H1 (cell line): ENCODE measurements around the gene SIGLEC12. TPM values are rescaled to one million over a fixed set of nuclear protein-coding genes. Genes with fewer than 3 reads are reported as not detected.

Source experiments
- CTCF ChIA-PET: fragments of 300-600 bp; sonication (Branson Sonifier 250); formaldehyde crosslinking; loops from one replicate; lab custom pipeline; 2021; ENCODE audit not compliant: partially characterized antibody; lab: Charles Lee
- POLR2A ChIA-PET: fragments of 300-600 bp; sonication (Branson Sonifier 250); formaldehyde crosslinking; loops from one replicate; lab custom pipeline; 2021; ENCODE audit warnings: inconsistent platforms; ENCODE audit not compliant: partially characterized antibody; lab: Charles Lee
- DNase-seq, 2 experiments: peaks; one replicate each; pipeline versions ENCODE4 v3.0.0 to v3.0.0-alpha.2; 2010 to 2022; ENCODE audit warnings: low spot score in 2 of 2, low read depth in 1 of 2, mixed read lengths in 1 of 2
- FAIRE-seq: peaks from 2 replicates; lab custom pipeline; 2011; peaks lifted over from hg19 to GRCh38; lab: Jason Lieb, UNC
- H2AFZ ChIP-seq: 2 replicates; pipeline ENCODE4 v1.8.1; 2012; ENCODE audit warnings: low read length, inconsistent platforms
- H2AK5ac ChIP-seq: 2 replicates; pipeline ENCODE4 v1.6.1; 2013; ENCODE audit warnings: low read depth, low read length
- H2BK120ac ChIP-seq: replicated peaks from 2 replicates; pipeline ENCODE3; 2013; ENCODE audit warnings: low read depth, low read length, inconsistent platforms
- H2BK12ac ChIP-seq: 2 replicates; pipeline ENCODE4 v1.6.1; 2013; ENCODE audit warnings: low read depth, low read length
- H2BK15ac ChIP-seq: 2 replicates; pipeline ENCODE4 v1.6.1; 2013; ENCODE audit warnings: low read length
- H2BK20ac ChIP-seq: 2 replicates; pipeline ENCODE4 v1.6.1; 2013; ENCODE audit warnings: low read length
- H2BK5ac ChIP-seq: 2 replicates; pipeline ENCODE4 v1.6.1; 2013; ENCODE audit warnings: low read depth, low read length
- H3K14ac ChIP-seq: 2 replicates; pipeline ENCODE4 v1.6.1; 2013; ENCODE audit warnings: inconsistent platforms; ENCODE audit not compliant: insufficient read length
- H3K18ac ChIP-seq: 2 replicates; pipeline ENCODE4 v1.6.1; 2013; ENCODE audit warnings: low read length; ENCODE audit errors: extremely low read depth
- H3K23ac ChIP-seq: 2 replicates; pipeline ENCODE4 v1.6.1; 2013; ENCODE audit warnings: inconsistent platforms; ENCODE audit not compliant: insufficient read length
- H3K23me2 ChIP-seq: 2 replicates; pipeline ENCODE4 v1.6.1; 2013; ENCODE audit warnings: low read depth, low read length
- H3K27ac ChIP-seq: 2 replicates; pipeline ENCODE4 v1.6.1; 2011; ENCODE audit warnings: low read depth, low read length, inconsistent platforms
- H3K27me3 ChIP-seq, 4 experiments: replicated peaks in 1 of 4; 1 replicate in 1 of 4; 2 replicates in 3 of 4; pipeline versions ENCODE4 v1.6.1 to v1.8.1; 2011 to 2013; ENCODE audit warnings: low read length in 3 of 4, mild to moderate bottlenecking in 3 of 4, inconsistent platforms in 2 of 4, mixed read lengths in 2 of 4, moderate library complexity in 1 of 4; ENCODE audit not compliant: control insufficient read depth in 3 of 4, insufficient read depth in 3 of 4; ENCODE audit errors: extremely low read depth in 1 of 4
- H3K36me3 ChIP-seq, 4 experiments: 2 replicates each; pipeline versions ENCODE4 v1.6.1 to v1.8.1; 2011 to 2013; ENCODE audit warnings: mild to moderate bottlenecking in 4 of 4, low read length in 3 of 4, moderate library complexity in 2 of 4, control low read depth in 1 of 4, inconsistent platforms in 1 of 4; ENCODE audit not compliant: insufficient read depth in 4 of 4, control insufficient read depth in 2 of 4
- H3K4ac ChIP-seq: replicated peaks from 2 replicates; pipeline ENCODE3; 2013; ENCODE audit warnings: low read length, low read depth, mixed read lengths, inconsistent platforms; ENCODE audit not compliant: insufficient read length
- H3K4me1 ChIP-seq, 4 experiments: replicated peaks in 1 of 4; 1 replicate in 1 of 4; 2 replicates in 3 of 4; pipeline versions ENCODE4 v1.6.1 to v1.8.1; 2011 to 2013; ENCODE audit warnings: low read length in 3 of 4, inconsistent platforms in 2 of 4, mixed read lengths in 1 of 4; ENCODE audit not compliant: insufficient read depth in 4 of 4, control insufficient read depth in 3 of 4
- H3K4me2 ChIP-seq, 2 experiments: 2 replicates each; pipeline versions ENCODE4 v1.6.1 to v1.8.1; 2011 to 2013; ENCODE audit warnings: low read depth in 2 of 2, low read length in 2 of 2, control low read depth in 1 of 2, inconsistent platforms in 1 of 2, mild to moderate bottlenecking in 1 of 2; ENCODE audit not compliant: insufficient read depth in 1 of 2
- H3K4me3 ChIP-seq, 4 experiments: fragments of 200-600, 300-600 bp in 1 of 4; sonication (generic), shearing (Covaris generic), sonication (Bioruptor Twin) in 1 of 4; 2 replicates each; pipeline versions ENCODE4 v1.5.1 to v1.8.1; 2011 to 2016; ENCODE audit warnings: low read length in 4 of 4, low read depth in 3 of 4, control low read depth in 2 of 4, inconsistent platforms in 2 of 4, mild to moderate bottlenecking in 2 of 4, mixed read lengths in 1 of 4, moderate library complexity in 1 of 4; ENCODE audit not compliant: insufficient read depth in 2 of 4; ENCODE audit errors: extremely low read depth in 1 of 4
- H3K56ac ChIP-seq: replicated peaks from 2 replicates; pipeline ENCODE3; 2013; ENCODE audit warnings: low read depth, mild to moderate bottlenecking, mixed read lengths, low read length, inconsistent platforms; ENCODE audit not compliant: insufficient read length
- H3K79me1 ChIP-seq: 2 replicates; pipeline ENCODE4 v1.6.1; 2013; ENCODE audit warnings: low read depth, low read length, control low read depth
- H3K79me2 ChIP-seq, 2 experiments: 2 replicates each; pipeline versions ENCODE4 v1.6.1 to v1.8.1; 2012 to 2013; ENCODE audit warnings: low read length in 2 of 2, mild to moderate bottlenecking in 2 of 2, inconsistent platforms in 1 of 2; ENCODE audit not compliant: insufficient read depth in 2 of 2, control insufficient read depth in 1 of 2
- H3K9ac ChIP-seq, 4 experiments: replicated peaks in 1 of 4; 1 replicate in 1 of 4; 2 replicates in 3 of 4; pipeline versions ENCODE4 v1.6.1 to v1.8.1; 2011 to 2013; ENCODE audit warnings: low read depth in 3 of 4, low read length in 3 of 4, control low read depth in 2 of 4, mild to moderate bottlenecking in 2 of 4, moderate library complexity in 2 of 4, inconsistent platforms in 1 of 4; ENCODE audit errors: extremely low read depth in 1 of 4
- H3K9me3 ChIP-seq, 2 experiments: 2 replicates each; pipeline versions ENCODE4 v1.6.1 to v1.8.1; 2012 to 2013; ENCODE audit warnings: mild to moderate bottlenecking in 2 of 2, moderate library complexity in 2 of 2, control low read depth in 1 of 2, inconsistent platforms in 1 of 2, low read depth in 1 of 2, low read length in 1 of 2, mixed read lengths in 1 of 2; ENCODE audit not compliant: insufficient read depth in 2 of 2
- H4K20me1 ChIP-seq, 2 experiments: replicated peaks in 1 of 2; 2 replicates each; pipeline versions ENCODE3 to v1.8.1; 2011 to 2013; ENCODE audit warnings: inconsistent platforms in 2 of 2, low read length in 2 of 2, mild to moderate bottlenecking in 1 of 2; ENCODE audit not compliant: insufficient read depth in 2 of 2, control insufficient read depth in 1 of 2
- H4K5ac ChIP-seq: 2 replicates; pipeline ENCODE4 v1.6.1; 2013; ENCODE audit warnings: low read length, low read depth, mixed read lengths, inconsistent platforms; ENCODE audit not compliant: insufficient read length
- H4K8ac ChIP-seq: 2 replicates; pipeline ENCODE4 v1.8.0; 2013; ENCODE audit warnings: mild to moderate bottlenecking, moderate library complexity, low read length, inconsistent platforms; ENCODE audit not compliant: insufficient read depth; ENCODE audit errors: extremely low read depth
- H4K91ac ChIP-seq: replicated peaks from 2 replicates; pipeline ENCODE3; 2013; ENCODE audit warnings: low read length, mixed read lengths, inconsistent platforms; ENCODE audit not compliant: insufficient read length
- BACH1 ChIP-seq: IDR thresholded peaks from 2 replicates; pipeline ENCODE4 v1.6.1; 2012; ENCODE audit warnings: low read length, improper control_type of control experiment
- BCL11A ChIP-seq, 2 experiments: IDR thresholded peaks; one replicate each; pipeline ENCODE4 v1.6.1; 2011; ENCODE audit warnings: low read depth in 2 of 2, low read length in 2 of 2, mild to moderate bottlenecking in 2 of 2
- BRCA1 ChIP-seq: IDR thresholded peaks from 2 replicates; pipeline ENCODE4 v1.6.1; 2012; ENCODE audit warnings: low read depth, low read length, improper control_type of control experiment
- CHD2 ChIP-seq: IDR thresholded peaks from 2 replicates; pipeline ENCODE4 v1.6.1; 2012; ENCODE audit warnings: low read length, improper control_type of control experiment
- CTBP2 ChIP-seq: IDR thresholded peaks from 2 replicates; pipeline ENCODE4 v1.7.0; 2011; ENCODE audit warnings: borderline replicate concordance, mild to moderate bottlenecking, moderate library complexity, mixed read lengths, low read length; ENCODE audit not compliant: insufficient read depth, insufficient read length
- FOSL1 ChIP-seq: IDR thresholded peaks from 2 replicates; pipeline ENCODE4 v1.6.1; 2011; ENCODE audit warnings: mild to moderate bottlenecking, low read depth, low read length, moderate library complexity; ENCODE audit not compliant: insufficient read depth
- HDAC2 ChIP-seq, 2 experiments: fragments of 300-600 bp in 1 of 2; sonication (generic) in 1 of 2; IDR thresholded peaks; 2 replicates each; pipeline ENCODE4 v1.6.1; 2011 to 2012; ENCODE audit warnings: low read depth in 2 of 2, low read length in 2 of 2, mild to moderate bottlenecking in 2 of 2, moderate library complexity in 2 of 2, borderline replicate concordance in 1 of 2, inconsistent platforms in 1 of 2
- RAD21 ChIP-seq, 2 experiments: IDR thresholded peaks in 1 of 2; conservative IDR thresholded peaks in 1 of 2; 2 replicates each; pipeline ENCODE4 v1.6.1; 2011; ENCODE audit warnings: low read depth in 2 of 2, low read length in 2 of 2, improper control_type of control experiment in 1 of 2, inconsistent platforms in 1 of 2, mild to moderate bottlenecking in 1 of 2, moderate library complexity in 1 of 2
- SAP30 ChIP-seq: fragments of 300-600 bp; sonication (generic); IDR thresholded peaks from 2 replicates; pipeline ENCODE4 v1.7.1; 2012; ENCODE audit warnings: low read length, moderate library complexity, mild to moderate bottlenecking, inconsistent platforms; ENCODE audit not compliant: insufficient read depth, insufficient replicate concordance
- SUZ12 ChIP-seq: fragments of 200-600 bp; sonication (generic); IDR thresholded peaks from 2 replicates; pipeline ENCODE4 v1.6.1; 2012; ENCODE audit warnings: mild to moderate bottlenecking, inconsistent platforms, low read length, moderate library complexity, mixed read lengths
- WGBS, 2 experiments: shearing (Covaris generic) in 1 of 2; methylation state at CpG; one replicate each; pipeline versions ENCODE4 v1.1.6 to v1.1.7; 2013 to 2015; ENCODE audit warnings: low lambda C conversion rate in 2 of 2, mixed read lengths in 2 of 2, inconsistent platforms in 1 of 2, low coverage in 1 of 2, missing lambda C conversion rate in 1 of 2; ENCODE audit not compliant: insufficient replicate concordance in 2 of 2, insufficient coverage in 1 of 2, insufficient read length in 1 of 2; ENCODE audit errors: extremely low coverage in 1 of 2, missing lambda C conversion rate in 1 of 2; 5-methylcytosine and 5-hydroxymethylcytosine counted together
- polyA plus RNA-seq, 7 experiments: library from polyadenylated mRNA; depleted of rRNA in 3 of 7; stranded (reverse) in 5 of 7; unstranded in 2 of 7; fragments of >200 nt in 5 of 7; fragments of 200-250 nt in 2 of 7; gene quantifications; 1 replicate in 5 of 7; 2 replicates in 1 of 7; 4 replicates in 1 of 7; pipeline versions ENCODE4 v1.2.1 to v1.2.3, GENCODE V29; 2011 to 2013; ENCODE audit warnings: missing spikeins in 2 of 7, mixed read lengths in 2 of 7
- total RNA-seq: library from RNA; stranded (reverse); fragmentation: NEBNext Ultra II Directional; extraction: Animal tissue kit (Norgen Biotek cat#: 25700); gene quantifications from 2 replicates; pipeline ENCODE4 v1.2.1, GENCODE V29; 2021
- TF ChIP-seq, protein P1 (sequence below): IDR thresholded peaks from 2 replicates; pipeline ENCODE4 v1.6.1; 2012; ENCODE audit warnings: inconsistent platforms

Gene SIGLEC12
- total and polyA plus RNA-seq, 2 of the 8 experiments (the other 6 are each of a cell fraction or from before 2014, with no cell fraction given) = not detected

- Histone ChIP-seq H2AFZ (no peak overlapping the region), H3K27ac (no peak overlapping the region), H4K91ac (no peak overlapping the region), H3K4ac (no peak overlapping the region), H2BK120ac (no peak overlapping the region), H3K79me1 (no peaks in the 10 kb centered on the region), H2BK20ac (no peak overlapping the region), H3K14ac (no peak overlapping the region), H2BK5ac (no peak overlapping the region), H3K9ac (no peak overlapping the region), H4K20me1 (no peaks in the 10 kb centered on the region), H4K8ac (no peak overlapping the region), H3K27me3 (peaks cover 0 to 1% (median 0%) of the 10 kb centered on the region in 4 experiments; a peak in 1 of 7 replicates), H3K36me3 (no peaks in the 10 kb centered on the region), H3K4me3 (no peak overlapping the region), H4K5ac (no peak overlapping the region), H3K23ac (no peak overlapping the region), H3K4me2 (no peak overlapping the region), H3K18ac (no peak overlapping the region), H2BK15ac (no peak overlapping the region), H2BK12ac (no peak overlapping the region), H3K4me1 (no peaks in the 10 kb centered on the region), H3K23me2 (no peaks in the 10 kb centered on the region), H3K56ac (no peak overlapping the region), H3K79me2 (no peaks in the 10 kb centered on the region), H3K9me3 (peaks cover 60 to 72% of the 10 kb centered on the region in 2 experiments), H2AK5ac (no peak overlapping the region)
- DNase-seq (no peak), FAIRE-seq (no peak)
- CTCF ChIA-PET = no interaction called here
- POLR2A ChIA-PET = no interaction called here
- 72% methylated on average over 2 of the region's 2 CpGs; no CpG with 5 or more reads in 1 of the 2 experiments for WGBS, 2 experiments
- no peak for TF ChIP-seq RAD21 (IDR thresholded peaks at IDR 0.05 in 1 of 2, conservative IDR thresholded peaks at IDR 0.05 in 1 of 2; ENCODE audit: low read depth in 2 of 2, low read length in 2 of 2)
- TF ChIP-seq, protein P1, sequence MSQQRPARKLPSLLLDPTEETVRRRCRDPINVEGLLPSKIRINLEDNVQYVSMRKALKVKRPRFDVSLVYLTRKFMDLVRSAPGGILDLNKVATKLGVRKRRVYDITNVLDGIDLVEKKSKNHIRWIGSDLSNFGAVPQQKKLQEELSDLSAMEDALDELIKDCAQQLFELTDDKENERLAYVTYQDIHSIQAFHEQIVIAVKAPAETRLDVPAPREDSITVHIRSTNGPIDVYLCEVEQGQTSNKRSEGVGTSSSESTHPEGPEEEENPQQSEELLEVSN = no peak
- TF ChIP-seq HDAC2 (IDR thresholded peaks at IDR 0.05; ENCODE audit: borderline replicate concordance in 1 of 2, low read depth in 2 of 2, low read length in 2 of 2) = no peak
- TF ChIP-seq SUZ12 = no peak
- no peak for TF ChIP-seq FOSL1
- TF ChIP-seq BACH1 = no peak
- no peak for TF ChIP-seq SAP30
- TF ChIP-seq BRCA1 = no peak
- no peak for TF ChIP-seq CHD2
- TF ChIP-seq BCL11A (IDR thresholded peaks at IDR 0.05; ENCODE audit: low read depth in 2 of 2, low read length in 2 of 2) = no peak
- TF ChIP-seq CTBP2 = no peak
These were observed 19.8 kb upstream of the SIGLEC12 start for GRCh38 chr19:51521357-51521756.
